22Rv1 (cell line): ENCODE data around the gene DIO1.

ENCODE experiments used
- H3K27ac ChIP-seq: fragments of 450-650 bp; 2 replicates; pipeline ENCODE4 v1.5.1; 2017
- CTCF ChIP-seq: fragments of 450-650 bp; IDR thresholded peaks from 2 replicates; pipeline ENCODE4 v1.5.1; 2017; ENCODE audit warnings: mild to moderate bottlenecking
- ZFX ChIP-seq: fragments of 450-650 bp; IDR thresholded peaks from 2 replicates; pipeline ENCODE4 v1.6.1; 2017; ENCODE audit warnings: antibody characterized with exemption, borderline replicate concordance

DIO1 gene

GRCh38 chr1:53896635-53897229 is 2.7 kb downstream of the DIO1 start:
- TF ChIP-seq CTCF (no peak), ZFX (no peak)
- no peak overlapping the region for H3K27ac ChIP-seq

GRCh38 chr1:53899206-53899628 is 5.2 kb downstream of the DIO1 start:
- no peak overlapping the region for H3K27ac ChIP-seq
- TF ChIP-seq CTCF (no peak), ZFX (no peak)

- H3K27ac ChIP-seq = no peak overlapping the region
- TF ChIP-seq ZFX (no peak), CTCF (no peak)
Measured at GRCh38 chr1:53899708-53900107, 5.7 kb downstream of the DIO1 start.

- H3K27ac ChIP-seq = no peak overlapping the region
- no peak for TF ChIP-seq ZFX
- TF ChIP-seq CTCF = no peak
Measured at GRCh38 chr1:53902235-53903138, 8.5 kb downstream of the DIO1 start.

- no peak for TF ChIP-seq CTCF
- no peak for TF ChIP-seq ZFX
- no peak overlapping the region for H3K27ac ChIP-seq
Measured at GRCh38 chr1:53905509-53905908, 11.5 kb downstream of the DIO1 start.

- TF ChIP-seq CTCF (no peak), ZFX (no peak)
- H3K27ac ChIP-seq = no peak overlapping the region
Measured at GRCh38 chr1:53906121-53906520, 12.1 kb downstream of the DIO1 start.

GRCh38 chr1:53909946-53910345 is 16.0 kb downstream of the DIO1 start:
- TF ChIP-seq CTCF (no peak), ZFX (no peak)
- no peak overlapping the region for H3K27ac ChIP-seq
